Brain microvascular endothelial cell (primary cell): Measurements from ENCODE around the gene PHF19.

Experiments used
- DNase-seq: peaks from one replicate; pipeline ENCODE4 v3.0.0-alpha.2; 2020
- H3K27ac ChIP-seq: fragments of 250-450 bp; sonication (Bioruptor Pico); 2 replicates; pipeline ENCODE4 v1.5.1; 2020; ENCODE audit warnings: mild to moderate bottlenecking, moderate library complexity
- H3K27me3 ChIP-seq: fragments of 250-450 bp; sonication (Bioruptor Pico); replicated peaks from 2 replicates; pipeline ENCODE4 v1.5.1; 2020; ENCODE audit warnings: mild to moderate bottlenecking
- H3K36me3 ChIP-seq: fragments of 250-450 bp; sonication (Bioruptor Pico); replicated peaks from 2 replicates; pipeline ENCODE4 v1.5.1; 2020; ENCODE audit warnings: mild to moderate bottlenecking
- H3K4me3 ChIP-seq: 2 replicates; pipeline ENCODE4 v1.5.1; 2011; ENCODE audit warnings: low read depth, mild to moderate bottlenecking, control low read depth, low read length, moderate library complexity
- in situ Hi-C: cut with HindIII; loops from 2 replicates; pipeline ENCODE4 v1.10.0; 2017; ENCODE audit warnings: low sequenced_read_pairs, low pct_ligation_motif_present
- TF ChIP-seq, protein P1 (sequence below): IDR thresholded peaks from 2 replicates; pipeline ENCODE4 v1.5.1; 2011; ENCODE audit warnings: low read depth, mild to moderate bottlenecking, moderate library complexity, low read length, control low read depth, inconsistent platforms; ENCODE audit errors: missing control alignments

The PHF19 gene

DNA sequence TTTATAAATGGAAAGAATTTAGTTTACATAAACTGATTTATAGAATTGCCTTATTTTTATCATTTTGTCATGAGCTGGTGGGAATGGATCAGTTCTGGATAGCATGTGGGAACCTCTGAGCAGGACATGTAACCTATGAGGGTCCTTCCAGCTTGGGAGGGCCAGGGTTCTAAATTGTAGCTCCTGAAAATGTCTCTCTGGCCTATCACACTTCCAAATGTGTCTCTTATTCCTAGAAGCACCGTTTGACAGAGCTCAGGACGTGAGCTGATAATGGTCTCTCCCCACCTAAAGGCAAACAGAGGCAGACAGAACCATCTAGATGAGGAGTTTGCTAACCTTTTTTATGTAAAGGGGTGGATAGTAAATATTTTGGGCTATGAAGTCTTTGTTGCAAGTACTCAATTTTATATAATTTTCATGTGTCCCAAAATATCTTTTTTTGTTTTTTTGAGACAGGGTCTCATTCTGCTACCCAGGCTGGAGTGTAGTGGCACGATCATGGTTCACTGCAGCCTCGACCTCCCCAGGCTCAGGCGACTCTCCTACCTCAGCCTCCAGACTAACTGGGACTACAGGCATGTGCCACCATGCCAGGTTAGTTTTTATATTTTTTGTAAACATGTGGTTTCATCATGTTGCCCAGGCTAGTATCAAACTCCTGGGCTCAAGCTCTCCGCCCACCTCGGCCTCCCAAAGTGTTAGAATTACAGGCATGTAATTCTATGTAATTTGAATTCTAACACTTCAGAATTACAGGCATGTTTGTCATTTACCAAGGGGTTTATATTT, 45.6 kb upstream of the PHF19 start:
- Histone ChIP-seq H3K4me3 (no peak overlapping the region), H3K27ac (no peak overlapping the region), H3K27me3 (no peaks in the 10 kb centered on the region), H3K36me3 (no peaks in the 10 kb centered on the region)
- TF ChIP-seq, protein P1, sequence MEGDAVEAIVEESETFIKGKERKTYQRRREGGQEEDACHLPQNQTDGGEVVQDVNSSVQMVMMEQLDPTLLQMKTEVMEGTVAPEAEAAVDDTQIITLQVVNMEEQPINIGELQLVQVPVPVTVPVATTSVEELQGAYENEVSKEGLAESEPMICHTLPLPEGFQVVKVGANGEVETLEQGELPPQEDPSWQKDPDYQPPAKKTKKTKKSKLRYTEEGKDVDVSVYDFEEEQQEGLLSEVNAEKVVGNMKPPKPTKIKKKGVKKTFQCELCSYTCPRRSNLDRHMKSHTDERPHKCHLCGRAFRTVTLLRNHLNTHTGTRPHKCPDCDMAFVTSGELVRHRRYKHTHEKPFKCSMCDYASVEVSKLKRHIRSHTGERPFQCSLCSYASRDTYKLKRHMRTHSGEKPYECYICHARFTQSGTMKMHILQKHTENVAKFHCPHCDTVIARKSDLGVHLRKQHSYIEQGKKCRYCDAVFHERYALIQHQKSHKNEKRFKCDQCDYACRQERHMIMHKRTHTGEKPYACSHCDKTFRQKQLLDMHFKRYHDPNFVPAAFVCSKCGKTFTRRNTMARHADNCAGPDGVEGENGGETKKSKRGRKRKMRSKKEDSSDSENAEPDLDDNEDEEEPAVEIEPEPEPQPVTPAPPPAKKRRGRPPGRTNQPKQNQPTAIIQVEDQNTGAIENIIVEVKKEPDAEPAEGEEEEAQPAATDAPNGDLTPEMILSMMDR, result no peak
- in situ Hi-C loops, result no loop called here
- no peak for DNase-seq

DNA sequence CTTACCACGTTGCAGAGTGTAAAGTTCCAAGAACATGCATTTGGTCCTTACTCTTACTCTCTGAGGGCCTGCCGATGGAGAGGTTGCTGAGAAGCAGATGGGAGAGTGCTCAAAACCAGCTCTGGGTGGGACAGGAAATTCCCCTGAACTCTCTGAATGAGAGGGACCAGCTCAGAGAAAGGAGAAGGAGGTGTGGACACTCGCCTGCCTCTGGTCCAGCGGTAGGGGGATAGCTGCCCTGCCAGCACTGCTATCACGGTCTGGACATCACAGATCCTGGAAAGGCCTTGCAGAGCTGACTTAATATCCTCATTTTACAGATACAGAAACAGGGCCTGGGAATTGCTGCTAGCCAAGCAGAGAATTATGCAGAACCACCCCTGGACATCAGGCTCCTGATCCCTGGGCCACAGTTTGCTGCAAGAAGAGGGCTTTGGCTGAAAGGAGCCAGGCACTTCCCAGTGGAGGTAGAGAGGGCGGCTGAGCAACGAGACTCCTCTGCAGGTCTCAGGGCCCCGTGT, 44.7 kb upstream of the PHF19 start:
- DNase-seq, result no peak
- Histone ChIP-seq H3K4me3 (no peak overlapping the region), H3K27me3 (no peaks in the 10 kb centered on the region), H3K36me3 (no peaks in the 10 kb centered on the region), H3K27ac (no peak overlapping the region)
- TF ChIP-seq, protein P1, result peak; percentile 50
- in situ Hi-C loops, result no loop called here

DNA sequence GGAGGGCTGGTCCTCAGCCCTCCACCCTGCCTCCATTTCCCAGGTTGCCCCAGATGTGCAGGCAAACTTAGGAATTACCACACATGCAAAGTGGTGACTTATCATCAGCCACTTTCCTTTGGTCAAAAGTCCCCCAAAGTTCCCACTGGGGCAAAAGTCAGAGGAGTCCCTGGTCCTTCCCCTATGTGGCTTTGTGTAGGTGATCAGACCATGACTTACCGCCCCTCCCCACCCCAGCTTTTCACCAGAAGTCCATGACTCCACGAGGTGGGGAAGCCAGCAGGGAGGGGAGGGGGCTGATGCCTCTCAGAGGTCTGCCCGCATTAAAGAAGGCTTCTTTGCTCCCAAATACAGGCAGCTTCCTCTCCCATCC, 43.8 kb upstream of the PHF19 start:
- H3K36me3 ChIP-seq, result no peaks in the 10 kb centered on the region
- DNase-seq, result no peak
- no peaks in the 10 kb centered on the region for H3K27me3 ChIP-seq
- H3K4me3 ChIP-seq, result no peak overlapping the region
- TF ChIP-seq, protein P1, result no peak
- no peak overlapping the region for H3K27ac ChIP-seq
- in situ Hi-C loops, result no loop called here

DNA sequence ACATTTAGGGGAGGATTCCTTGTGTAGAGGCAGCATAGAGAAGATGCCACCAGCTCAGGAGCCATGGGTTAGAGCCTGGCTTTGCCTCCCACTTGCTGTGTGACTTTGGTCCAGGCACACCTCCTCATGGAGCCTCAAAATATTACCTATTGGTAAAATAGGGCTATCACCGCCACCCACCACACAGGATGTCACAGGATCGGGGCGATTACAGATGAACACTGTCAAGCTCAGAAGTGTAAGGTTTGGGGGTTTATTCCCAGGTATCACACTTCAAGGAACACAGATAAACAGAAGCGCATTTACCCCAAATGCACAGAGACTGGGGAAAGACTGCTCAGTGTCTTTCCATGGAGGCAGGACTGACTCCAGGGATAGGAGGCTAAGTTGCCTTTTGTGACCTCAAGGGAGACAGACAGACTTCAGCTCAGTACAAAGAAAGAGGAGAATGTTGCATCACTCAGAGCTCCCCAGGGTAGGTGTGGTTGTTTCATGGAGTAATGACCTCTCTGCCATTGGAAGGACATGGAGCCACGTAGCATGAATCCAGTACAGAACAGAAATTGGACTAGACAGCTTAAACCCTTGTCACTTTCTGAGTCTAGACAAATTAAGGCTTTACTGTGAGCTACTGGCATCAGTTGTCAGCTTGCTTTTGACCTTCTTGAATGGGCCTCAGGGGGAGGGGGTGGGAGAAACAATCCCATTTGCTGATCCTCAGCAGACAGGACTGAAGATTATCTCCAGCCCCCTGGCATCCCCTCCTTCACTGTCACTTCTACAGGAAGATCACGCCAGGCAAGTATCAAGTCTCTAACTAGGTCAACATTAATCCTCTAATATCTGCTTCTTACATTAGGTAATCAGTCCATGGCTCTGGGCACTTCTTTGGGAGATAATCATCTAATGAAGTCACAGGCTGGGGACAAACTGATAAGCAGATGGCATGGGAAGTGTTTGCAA, 43.1 kb upstream of the PHF19 start:
- no peak for DNase-seq
- TF ChIP-seq, protein P1, result no peak
- Histone ChIP-seq H3K27me3 (no peaks in the 10 kb centered on the region), H3K27ac (no peak overlapping the region), H3K36me3 (no peaks in the 10 kb centered on the region), H3K4me3 (no peak overlapping the region)
- in situ Hi-C loops, result no loop called here

DNA sequence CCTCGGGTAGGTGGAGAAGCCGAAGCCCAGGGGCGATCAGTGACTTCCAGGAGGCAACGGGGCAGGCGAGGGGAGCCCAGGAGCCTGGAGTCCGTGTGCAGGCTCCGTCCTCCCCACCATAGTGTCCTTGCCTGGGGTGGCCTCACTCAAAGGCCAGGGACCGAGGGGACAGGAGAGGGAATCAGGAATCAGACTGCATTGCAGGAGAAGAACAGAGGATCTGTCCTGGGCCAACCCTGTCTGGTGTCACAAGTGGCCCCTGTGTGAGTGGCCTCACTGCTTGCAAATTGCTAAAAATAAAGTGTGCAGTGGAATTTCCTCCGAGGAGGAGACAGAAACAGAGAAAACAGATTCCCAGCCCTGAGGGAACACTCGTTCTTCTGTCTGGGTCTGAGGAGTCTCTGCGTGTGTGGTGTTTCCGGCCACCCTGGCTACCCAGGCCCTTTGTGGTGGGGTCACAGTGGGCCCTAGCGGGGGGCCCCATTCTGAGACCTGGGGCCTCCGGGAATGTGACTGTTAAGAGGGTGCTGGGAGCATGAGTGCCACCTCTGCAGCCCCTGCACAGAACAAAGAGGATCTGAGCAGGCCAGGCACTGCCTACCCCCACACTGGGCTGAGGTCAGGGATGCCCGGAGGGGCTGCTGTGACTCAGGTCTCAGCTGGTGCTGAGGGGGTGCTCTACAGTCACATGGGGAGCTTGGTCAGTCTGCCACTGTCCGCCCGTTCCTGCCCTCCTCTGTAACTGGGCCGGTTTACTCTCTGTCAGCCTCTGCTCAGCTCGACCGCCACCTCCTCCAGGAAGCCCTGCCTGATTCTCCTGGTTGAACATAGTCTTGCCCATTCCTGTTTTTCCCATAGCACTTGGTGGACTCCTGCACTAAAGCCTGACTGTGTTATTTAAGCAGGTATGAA, 42.2 kb upstream of the PHF19 start:
- Histone ChIP-seq H3K36me3 (no peaks in the 10 kb centered on the region), H3K27me3 (no peaks in the 10 kb centered on the region), H3K4me3 (no peak overlapping the region), H3K27ac (no peak overlapping the region)
- TF ChIP-seq, protein P1, result no peak
- in situ Hi-C loops, result no loop called here
- DNase-seq, result no peak
